Activated CD4-positive, alpha-beta T cell treated with anti-CD3 and anti-CD28 coated beads for 1 hour (primary cell): ENCODE measurements around the gene ASB16.
A peak's percentile ranks its signal among the peaks of the same experiment; 100 is the strongest.

Source experiments
- DNase-seq: peaks from one replicate; pipeline ENCODE4 v3.0.0-alpha.2; 2020

ASB16 gene

GRCh38 chr17:44191369-44191768 is 20.9 kb downstream of the ASB16 start:
- no peak for DNase-seq

- no peak for DNase-seq
Measured at GRCh38 chr17:44191941-44192496, 21.5 kb downstream of the ASB16 start.

GRCh38 chr17:44192750-44193149 is 22.2 kb downstream of the ASB16 start:
- DNase-seq: no peak

- no peak for DNase-seq
Measured at GRCh38 chr17:44193326-44194084, 23.0 kb downstream of the ASB16 start.

- no peak for DNase-seq
Measured at GRCh38 chr17:44197107-44197506, 26.6 kb downstream of the ASB16 start.

- DNase-seq: no peak
Measured at GRCh38 chr17:44197980-44198720, 27.6 kb downstream of the ASB16 start.

GRCh38 chr17:44198721-44199552 is 28.4 kb downstream of the ASB16 start:
- peak; percentile 45 for DNase-seq

GRCh38 chr17:44199553-44200477 is 29.3 kb downstream of the ASB16 start, which contains the start of gene ATXN7L3:
Gene ATXN7L3, minus strand, starts transcription at chr17:44199884. Its CDS starts 1,814 bp downstream, at chr17:44198070.
- peak; percentile 99 for DNase-seq

GRCh38 chr17:44200478-44201155 is 30.1 kb downstream of the ASB16 start:
- no peak for DNase-seq

GRCh38 chr17:44202756-44203155 is 32.3 kb downstream of the ASB16 start:
- no peak for DNase-seq

- DNase-seq: no peak
Measured at GRCh38 chr17:44203731-44204440, 33.4 kb downstream of the ASB16 start.

- no peak for DNase-seq
Measured at GRCh38 chr17:44204441-44204882, 34.0 kb downstream of the ASB16 start.

GRCh38 chr17:44205962-44206824 is 35.7 kb downstream of the ASB16 start:
- DNase-seq: no peak

- DNase-seq: no peak
Measured at GRCh38 chr17:44206825-44207155, 36.3 kb downstream of the ASB16 start.

- no peak for DNase-seq
Measured at GRCh38 chr17:44207319-44207718, 36.8 kb downstream of the ASB16 start.

GRCh38 chr17:44207743-44208142 is 37.2 kb downstream of the ASB16 start:
- no peak for DNase-seq

GRCh38 chr17:44209786-44210341 is 39.4 kb downstream of the ASB16 start:
- no peak for DNase-seq

GRCh38 chr17:44210342-44211192 is 40.1 kb downstream of the ASB16 start:
- DNase-seq: peak; percentile 87
